HG02981 (cell line): ENCODE results near the gene ADPRHL1.
"Not testable (repeated sequence)": the region's sequence is repeated elsewhere in the genome, so short reads cannot be mapped to it uniquely, and the experiment has no call there.

Source experiments
- ATAC-seq: cut with Tn5 transposase; IDR thresholded peaks from one replicate; pipeline ENCODE4 v1.9.1; 2021; ENCODE audit warnings: mild to moderate bottlenecking, moderate library complexity; ENCODE audit not compliant: unreplicated experiment

The ADPRHL1 gene

DNA sequence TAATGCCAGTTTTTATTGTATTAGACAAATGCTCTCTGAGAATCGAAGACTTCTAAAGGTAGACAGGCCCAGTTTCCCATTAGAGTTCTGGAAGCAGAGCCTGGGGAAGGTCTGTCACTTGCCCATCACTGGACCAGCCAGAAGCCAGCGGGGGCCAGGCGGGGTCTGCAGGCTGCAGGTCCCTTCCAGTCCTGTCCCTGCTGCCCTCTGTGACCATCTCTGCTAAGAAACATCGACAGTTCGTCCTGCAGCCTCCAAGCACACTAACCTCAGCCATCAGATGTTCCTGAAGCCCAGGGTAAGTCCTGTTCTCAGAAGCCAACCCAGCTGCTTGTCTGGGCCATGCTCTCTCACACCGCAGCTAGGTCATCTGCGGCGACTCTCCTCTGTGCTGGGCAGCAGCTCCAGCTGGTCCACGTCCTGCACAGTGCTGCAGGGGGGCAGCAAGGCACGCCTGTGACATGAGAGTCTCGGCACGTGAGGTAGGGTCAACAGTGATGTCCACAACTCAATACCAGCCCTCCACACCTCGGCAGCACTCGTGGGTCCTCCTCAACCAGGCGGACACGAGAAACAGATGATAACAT, 2.9 kb upstream of the ADPRHL1 start:
- no peak for ATAC-seq

DNA sequence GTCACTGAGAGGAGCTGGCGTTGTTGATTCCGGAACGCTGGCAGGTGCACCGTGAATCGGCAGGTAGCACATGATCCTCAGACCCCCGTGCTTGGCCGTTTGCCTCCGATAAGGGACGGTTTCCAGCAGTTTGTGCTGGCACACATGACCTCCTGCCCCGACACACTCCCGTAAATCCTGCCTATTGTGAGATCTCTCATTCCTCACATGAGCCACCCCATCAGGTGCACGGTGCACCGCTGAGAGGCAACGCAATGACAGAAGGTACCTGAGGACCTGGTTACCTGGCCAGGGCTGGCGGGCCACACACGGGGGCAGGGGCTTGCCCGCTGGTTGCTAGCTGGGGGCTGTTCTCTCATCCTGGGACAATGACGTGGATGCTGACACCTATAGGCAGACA, 2.1 kb upstream of the ADPRHL1 start:
- no peak for ATAC-seq

DNA sequence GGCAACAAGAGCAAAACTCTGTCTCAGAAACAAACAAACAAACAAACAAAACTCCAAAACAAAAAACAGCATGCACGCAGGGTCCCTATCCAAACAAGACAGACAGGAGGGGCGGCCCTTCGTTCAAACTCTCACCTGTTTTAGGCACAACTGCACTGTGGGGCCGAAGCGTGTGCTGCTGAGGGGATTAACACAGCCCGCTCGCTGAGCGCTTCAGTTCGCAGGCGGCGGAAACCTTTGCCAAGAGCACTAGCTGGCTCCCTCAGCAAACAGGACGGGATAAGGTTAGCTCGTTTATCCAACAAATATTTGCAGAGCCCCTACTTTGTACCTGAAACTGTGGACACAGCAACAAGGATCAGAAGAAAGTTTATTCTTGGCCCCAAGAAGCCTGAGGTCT, 1.6 kb upstream of the ADPRHL1 start:
- no peak for ATAC-seq

DNA sequence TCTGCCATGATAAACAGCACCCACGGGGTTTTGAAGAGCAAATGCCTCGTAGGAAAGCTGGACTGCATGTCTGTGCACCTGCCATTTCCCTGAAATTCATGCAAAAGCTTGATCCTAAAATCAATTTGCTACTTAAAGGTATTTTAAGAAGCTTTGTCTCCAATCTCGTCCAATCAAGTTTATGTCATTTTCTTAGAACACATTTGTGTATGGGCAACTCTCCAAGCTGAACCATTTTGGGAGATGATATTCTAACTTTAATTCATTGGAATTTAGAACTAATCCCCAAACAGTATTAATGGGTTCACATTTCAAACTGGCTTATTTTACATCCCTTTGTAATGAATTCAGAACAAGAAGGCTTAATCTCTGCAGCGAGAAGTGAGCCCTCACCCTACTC, 822 bp downstream of the ADPRHL1 start:
- ATAC-seq, result no peak

DNA sequence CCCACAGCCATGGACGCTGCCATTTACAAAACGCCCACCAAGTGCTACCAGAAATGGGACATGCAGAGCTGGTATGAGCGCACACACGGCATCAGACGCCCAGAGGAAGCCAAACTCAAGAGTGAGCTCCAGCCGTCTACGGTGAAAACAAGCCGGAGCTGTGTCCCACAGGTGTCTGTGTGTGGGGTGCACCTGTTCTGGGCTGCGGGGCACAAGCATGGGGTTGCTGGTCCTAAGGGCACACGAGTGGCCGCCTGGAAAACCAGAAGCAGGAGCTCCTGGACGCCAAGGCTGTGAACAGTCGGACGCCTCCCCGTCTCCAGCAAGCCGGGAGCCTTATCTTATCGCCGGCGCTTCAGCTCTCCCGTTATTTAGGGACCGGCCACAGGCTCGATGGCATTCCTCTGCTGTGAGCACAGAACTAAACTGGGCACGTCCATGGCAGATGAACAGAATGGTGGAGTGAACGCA, 1.3 kb downstream of the ADPRHL1 start:
- ATAC-seq, result no peak

DNA sequence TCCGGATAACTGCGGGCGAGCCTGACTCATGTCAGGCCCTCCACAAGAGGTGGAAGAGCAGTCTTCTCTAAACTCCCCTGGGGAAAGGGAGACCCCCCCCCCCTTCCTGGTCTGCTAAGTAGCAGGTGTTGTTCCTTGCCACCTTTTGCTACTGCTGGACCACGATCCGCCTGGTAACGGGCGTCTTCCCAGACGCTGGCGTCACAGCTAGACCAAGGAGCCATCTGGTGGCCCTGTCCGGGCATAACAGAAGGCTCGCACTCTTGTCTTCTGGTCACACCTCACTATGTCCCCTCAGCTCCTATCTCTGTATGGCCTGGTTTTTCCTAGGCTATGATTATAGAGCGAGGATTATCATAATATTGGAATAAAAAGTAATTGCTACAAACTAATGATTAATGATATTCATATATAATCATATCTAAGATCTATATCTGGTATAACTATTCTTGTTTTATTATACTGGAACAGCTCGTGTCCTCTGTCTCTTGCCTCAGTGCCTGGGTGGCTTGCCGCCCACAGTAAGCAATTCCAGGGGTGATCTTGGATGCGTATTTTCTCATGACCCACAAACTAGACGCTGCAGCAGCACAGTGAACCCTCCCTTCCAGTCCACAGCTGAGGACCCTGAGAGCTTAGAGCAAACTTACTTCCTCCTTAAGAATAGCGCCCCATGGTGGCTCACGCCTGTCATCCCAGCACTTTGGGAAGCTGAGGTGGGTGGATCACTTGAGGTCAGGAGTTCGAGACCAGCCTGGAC, 2.2 kb downstream of the ADPRHL1 start:
- ATAC-seq, result not testable (repeated sequence)

DNA sequence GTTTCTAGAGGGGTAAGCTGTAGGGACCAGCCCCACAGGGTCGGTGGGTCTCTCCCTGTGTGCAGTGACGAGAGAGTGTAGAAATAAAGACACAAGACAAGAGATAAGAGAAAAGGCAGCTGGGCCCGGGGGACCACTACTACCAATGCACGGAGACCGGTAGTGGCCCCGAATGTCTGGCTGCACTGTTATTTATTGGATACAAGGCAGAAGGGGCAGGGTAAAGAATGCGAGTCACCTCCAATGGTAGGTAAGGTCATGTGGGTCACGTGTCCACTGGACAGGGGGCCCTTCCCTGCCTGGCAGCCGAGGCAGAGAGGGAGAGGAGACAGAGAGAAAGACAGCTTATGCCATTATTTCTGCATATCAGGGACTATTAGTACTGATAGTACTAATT, 2.9 kb downstream of the ADPRHL1 start:
- not testable (repeated sequence) for ATAC-seq

DNA sequence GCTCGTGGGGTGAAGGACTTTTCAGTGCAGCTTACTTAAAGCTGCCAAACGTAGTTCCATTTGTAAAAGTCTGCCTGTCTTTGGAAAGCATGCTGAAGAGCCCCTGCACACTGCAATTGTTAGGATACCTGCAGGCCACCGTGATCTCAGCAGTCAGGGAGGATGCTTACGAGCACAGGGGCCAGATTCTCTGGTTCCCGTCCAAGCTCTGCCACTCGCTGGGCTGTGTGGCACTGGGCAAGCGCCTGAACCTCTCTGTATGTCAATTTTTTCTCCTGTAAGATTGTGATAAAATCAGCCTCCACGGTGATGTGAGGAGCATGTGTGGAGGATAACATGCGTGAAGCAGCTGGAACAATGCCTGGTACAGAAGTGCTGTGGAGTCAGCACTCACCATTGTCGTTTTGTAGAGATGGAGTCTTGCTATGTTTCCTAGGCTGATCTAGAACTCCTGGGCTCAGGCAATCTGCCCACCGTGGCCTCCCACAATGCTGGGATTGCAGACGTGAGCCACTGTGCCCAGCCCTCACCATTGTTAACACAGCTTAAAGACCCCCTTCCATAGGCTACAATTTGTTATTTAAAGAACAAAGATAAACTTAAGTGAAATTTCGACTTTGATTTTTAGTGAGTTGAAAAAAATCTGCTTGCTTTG, 3.5 kb downstream of the ADPRHL1 start:
- no peak for ATAC-seq

DNA sequence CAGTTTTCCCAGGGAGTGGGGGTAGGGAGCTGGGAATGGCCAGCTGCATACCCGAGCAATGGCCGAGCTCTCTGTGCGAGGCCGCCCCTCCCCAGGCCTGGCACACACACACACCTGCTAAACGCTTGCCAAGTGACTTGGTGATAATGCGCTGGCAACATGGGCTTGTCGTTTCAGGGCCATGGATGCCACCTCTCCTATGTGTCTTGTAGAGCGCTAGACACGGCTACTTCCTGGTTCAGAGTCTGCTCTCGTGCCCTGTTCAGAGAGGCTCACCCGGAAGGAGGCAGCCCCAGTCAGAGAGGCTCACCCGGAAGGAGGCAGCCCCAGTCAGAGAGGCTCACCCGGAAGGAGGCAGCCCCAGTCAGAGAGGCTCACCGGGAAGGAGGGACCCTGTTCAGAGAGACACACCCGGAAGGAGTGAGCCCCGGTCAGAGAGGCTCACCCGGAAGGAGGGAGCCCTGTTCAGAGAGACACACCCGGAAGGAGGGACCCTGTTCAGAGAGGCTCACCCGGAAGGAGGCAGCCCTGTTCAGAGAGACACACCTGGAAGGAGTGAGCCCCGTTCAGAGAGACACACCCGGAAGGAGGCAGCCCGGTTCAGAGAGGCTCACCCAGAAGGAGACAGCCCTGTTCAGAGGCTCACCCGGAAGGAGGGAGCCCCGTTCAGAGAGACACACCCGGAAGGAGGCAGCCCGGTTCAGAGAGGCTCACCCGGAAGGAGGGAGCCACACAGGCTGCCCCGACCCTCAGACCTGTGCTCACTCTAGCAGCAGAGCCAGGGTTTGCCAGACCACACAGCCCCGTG, 4.2 kb downstream of the ADPRHL1 start:
- peak; percentile 42 for ATAC-seq

DNA sequence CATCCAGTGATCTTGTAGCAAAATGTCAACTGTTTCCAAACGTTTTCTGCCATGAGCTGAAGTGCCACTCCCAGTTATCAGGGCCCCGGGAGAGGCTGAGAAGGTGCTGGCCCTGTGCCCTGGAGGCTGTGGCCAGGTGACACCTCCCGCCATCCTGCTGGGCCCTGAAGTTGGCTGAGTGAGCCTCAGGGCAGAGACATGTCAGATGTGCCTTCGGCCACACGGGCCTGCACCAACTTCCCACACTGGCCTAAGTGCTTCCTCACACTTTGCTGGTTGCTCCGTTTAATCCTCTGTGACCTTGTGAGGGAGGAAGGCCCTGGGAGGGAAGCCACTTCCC, 4.8 kb downstream of the ADPRHL1 start:
- no peak for ATAC-seq

DNA sequence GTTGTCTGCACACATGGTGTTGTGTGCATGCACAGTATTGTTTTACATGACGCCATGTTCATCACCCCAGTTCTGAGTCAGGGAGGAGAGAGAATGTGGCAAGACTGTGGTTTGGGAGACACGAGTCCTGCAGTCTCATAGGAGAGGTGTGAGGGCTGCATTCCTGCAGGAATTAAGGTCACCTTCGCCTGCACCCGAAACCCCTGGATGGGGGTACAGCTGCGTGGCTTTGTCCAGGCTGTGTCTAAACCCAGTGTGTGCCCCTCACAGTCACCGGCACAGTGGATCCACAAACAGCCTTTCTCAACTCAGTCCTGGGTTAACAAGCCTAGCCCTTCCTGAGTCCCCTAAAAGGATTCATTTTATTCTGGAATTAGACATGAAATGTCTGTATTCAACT, 5.7 kb downstream of the ADPRHL1 start:
- ATAC-seq, result no peak

DNA sequence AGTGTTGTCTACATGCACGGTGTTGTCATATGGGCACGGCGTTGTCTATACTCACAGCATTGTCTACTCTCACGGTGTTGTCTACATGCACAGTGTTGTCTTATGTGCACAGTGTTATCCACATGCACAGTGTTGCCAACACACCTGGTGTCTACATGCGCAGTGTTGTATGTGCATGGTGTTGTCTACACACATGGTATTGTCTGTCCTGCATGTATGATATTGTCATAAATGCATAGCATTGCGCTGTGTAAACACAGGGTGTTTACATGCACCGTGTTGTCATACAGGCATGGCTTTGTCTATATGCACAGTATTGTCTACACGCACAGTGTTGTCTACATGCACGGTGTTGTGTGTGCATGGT, 6.8 kb downstream of the ADPRHL1 start:
- no peak for ATAC-seq

DNA sequence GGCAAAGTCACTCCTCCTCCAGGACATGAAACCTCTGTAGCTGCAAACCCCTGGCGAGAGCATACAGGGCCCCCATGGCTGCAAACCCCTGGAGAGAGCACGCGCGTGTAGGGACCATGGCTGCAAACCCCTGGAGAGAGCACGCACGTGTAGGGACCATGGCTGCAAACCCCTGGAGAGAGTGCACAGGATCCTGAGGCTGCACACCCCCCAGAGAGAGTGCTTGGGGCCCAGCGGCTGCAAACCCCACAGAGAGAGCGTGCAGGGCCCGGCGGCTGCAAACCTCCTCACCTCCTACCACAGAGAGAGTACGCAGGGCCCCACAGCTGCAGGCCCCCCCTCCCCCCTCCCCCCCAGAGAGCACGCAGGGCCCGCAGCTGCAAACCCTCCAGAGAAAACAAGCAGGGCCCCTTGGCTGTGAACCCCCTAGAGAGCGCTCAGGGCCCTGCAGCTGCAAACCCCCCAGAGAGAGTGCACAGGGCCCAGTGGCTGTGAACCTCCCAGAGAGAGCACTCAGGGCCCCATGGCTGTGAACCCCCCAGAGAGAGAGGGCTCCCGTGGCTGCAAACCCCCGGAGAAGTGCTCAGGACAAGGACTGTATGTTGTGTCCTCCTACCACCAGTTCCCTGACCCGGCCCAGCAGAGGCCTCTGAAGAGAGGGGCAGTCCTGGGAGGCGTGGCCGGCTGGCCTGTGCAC, 7.3 kb downstream of the ADPRHL1 start:
- no peak for ATAC-seq

DNA sequence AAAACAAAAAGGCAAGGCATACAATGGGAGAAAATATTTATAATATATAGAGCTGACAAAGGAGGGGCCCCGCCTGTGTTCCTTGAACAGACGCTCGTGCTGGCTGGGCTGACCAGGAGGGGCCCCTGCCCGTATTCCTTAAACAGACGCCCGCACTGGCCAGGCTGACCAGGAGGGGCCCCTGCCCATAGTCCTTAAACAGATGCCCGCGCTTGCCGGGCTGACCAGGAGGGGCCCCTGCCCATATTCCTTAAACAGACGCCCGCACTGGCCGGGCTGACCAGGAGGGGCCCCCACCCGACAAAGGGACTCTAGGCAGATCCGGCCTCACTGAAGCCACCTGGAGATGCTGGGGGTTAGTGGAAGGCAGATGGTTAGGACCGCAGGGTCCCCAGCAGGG, 9.3 kb downstream of the ADPRHL1 start:
- no peak for ATAC-seq

DNA sequence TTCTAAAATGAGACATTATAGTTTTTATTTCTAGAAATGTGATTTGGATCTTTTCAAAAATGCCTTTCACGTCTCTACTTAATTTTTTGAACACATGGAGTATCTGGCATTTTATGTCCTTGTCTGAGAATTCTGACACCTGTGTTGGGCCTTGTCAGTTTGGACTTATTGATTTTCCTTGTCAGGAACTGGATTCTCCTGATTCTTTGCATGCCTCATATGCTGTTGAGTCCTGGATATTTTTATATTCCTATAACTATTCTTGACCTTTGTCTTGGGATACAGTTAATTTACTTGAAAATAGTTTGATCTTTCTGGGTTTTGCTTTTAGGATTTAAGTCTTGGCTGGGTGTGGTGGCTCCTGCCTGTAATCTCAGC, 10.3 kb downstream of the ADPRHL1 start:
- ATAC-seq, result no peak

DNA sequence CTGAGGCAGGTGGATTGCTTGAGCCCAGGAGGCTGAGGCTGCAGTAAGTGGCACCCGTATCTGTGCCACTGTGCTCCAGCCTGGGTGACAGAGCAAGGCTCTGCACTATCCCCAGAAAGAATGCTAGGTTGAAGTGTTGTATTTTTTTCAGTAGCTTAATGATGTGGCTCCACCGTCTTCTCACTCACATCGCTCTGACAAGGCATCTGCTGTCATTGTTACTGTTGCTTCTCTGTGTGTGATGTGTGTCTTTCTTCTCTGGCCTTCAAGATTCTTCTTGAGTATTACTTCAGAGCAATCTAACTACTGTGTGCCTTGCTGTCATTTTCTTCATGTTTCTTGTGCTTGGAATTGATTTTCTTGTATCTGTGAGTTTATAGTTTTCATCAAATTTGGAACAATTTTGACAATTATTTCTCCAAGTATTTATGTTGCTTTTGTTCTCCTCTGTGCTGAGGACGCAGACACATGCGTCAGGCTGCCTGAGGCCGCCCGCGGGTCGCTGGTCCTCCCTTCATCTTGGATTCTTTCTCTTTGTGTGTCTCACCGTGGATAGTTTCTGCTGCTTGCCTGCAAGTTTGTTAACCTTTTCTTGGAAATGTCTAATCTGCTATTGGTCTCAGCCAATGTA, 10.8 kb downstream of the ADPRHL1 start:
- ATAC-seq, result no peak

DNA sequence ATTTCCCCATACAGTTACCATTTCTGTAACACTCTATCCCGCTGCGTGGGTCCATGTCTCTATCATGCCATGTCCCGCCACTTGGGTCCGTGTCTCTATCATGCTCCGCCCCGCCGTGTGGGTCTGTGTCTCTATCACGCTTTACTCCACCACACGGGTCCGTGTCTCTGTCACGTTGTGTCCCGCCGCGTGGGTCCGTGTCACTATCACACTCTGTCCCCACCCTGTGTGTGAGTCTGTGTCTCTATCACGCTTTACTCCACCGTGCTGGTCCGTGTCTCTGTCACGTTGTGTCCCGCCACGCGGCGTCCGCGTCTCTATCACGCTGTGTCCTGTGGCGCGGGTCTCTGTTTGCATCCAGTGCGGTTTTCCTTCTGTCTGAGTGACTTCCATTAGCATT, 11.6 kb downstream of the ADPRHL1 start:
- ATAC-seq, result no peak

DNA sequence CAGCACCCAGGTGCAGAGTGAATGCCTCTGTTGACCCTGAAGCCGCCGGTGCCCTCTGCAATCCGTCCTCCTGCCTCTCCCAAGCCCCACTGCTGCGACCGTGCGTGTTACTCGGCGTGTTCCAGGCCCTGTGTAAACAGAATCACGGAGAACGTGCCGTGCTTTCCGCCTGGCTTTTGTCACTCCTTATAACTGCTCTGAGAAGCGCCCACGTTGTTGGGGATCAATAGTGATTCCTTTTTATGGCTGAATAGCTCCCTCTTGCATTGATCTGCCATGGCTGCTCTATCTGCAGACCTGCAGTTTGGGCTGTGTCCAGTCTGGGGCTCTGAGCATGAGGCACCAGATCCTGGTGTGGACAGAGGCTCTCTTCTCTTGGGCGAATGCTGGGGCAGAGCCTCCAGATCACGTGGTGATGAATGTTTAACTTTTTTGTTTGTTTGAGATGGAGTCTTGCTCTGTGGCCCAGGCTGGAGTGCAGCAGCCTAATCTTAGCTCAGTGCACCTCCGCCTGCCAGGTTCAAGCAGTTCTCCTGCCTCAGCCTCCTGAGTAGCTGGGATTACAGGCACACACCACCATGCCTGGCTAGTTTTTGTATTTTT, 15.8 kb downstream of the ADPRHL1 start:
- no peak for ATAC-seq

DNA sequence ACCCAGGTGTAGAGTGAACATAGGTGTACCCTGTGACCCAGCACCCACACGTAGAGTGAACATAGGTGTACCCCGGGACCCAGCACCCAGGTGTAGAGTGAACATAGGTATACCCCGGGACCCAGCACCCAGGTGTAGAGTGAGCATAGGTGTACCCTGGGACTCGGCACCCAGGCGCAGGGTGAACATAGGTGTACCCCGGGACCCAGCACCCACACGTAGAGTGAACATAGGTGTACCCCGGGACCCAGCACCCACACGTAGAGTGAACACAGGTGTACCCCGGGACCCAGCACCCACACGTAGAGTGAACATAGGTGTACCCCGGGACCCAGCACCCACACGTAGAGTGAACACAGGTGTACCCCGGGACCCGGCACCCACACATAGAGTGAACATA, 16.4 kb downstream of the ADPRHL1 start:
- not testable (repeated sequence) for ATAC-seq

DNA sequence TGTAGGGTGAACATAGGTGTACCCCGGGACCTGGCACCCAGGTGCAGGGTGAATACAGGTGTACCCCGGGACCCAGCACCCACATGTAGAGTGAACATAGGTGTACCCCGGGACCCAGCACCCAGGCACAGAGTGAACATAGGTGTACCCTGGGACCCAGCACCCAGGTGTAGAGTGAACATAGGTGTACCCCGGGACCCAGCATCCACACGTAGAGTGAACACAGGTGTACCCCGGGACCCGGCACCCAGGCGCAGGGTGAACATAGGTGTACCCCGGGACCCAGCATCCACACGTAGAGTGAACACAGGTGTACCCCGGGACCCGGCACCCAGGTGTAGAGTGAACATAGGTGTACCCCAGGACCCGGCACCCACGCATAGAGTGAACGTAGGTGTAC, 17.4 kb downstream of the ADPRHL1 start:
- not testable (repeated sequence) for ATAC-seq
